ENCODE results near the gene AS3MT.
"Not testable (repeated sequence)": the region's sequence is repeated elsewhere in the genome, so short reads cannot be mapped to it uniquely, and the experiment has no call there.

The AS3MT gene

GRCh38 chr10:102853237-102853636 is 16.0 kb upstream of the AS3MT start:
- not testable (repeated sequence) for FAIRE-seq; DNase-seq (ENCODE audit: insufficient read length, low spot score)

GRCh38 chr10:102855731-102856436 is 13.4 kb upstream of the AS3MT start:
- not testable (repeated sequence) for FAIRE-seq; DNase-seq (ENCODE audit: insufficient read length, low spot score)

GRCh38 chr10:102856758-102857424 is 12.4 kb upstream of the AS3MT start:
- FAIRE-seq = no peak
- no peak for DNase-seq (ENCODE audit: insufficient read length, low spot score)

- DNase-seq (ENCODE audit: insufficient read length, low spot score) (no peak), FAIRE-seq (no peak)
Measured at GRCh38 chr10:102859911-102860310, 9.4 kb upstream of the AS3MT start.

- no peak for FAIRE-seq
- DNase-seq (ENCODE audit: insufficient read length, low spot score) = no peak
Measured at GRCh38 chr10:102863660-102864059, 5.6 kb upstream of the AS3MT start.

- DNase-seq (ENCODE audit: insufficient read length, low spot score) = no peak
- no peak for FAIRE-seq
Measured at GRCh38 chr10:102865620-102866019, 3.6 kb upstream of the AS3MT start.

GRCh38 chr10:102868911-102869257 is 386 bp upstream of the AS3MT start:
- DNase-seq (ENCODE audit: insufficient read length, low spot score) = no peak

GRCh38 chr10:102870221-102870620 is 951 bp downstream of the AS3MT start:
- DNase-seq (ENCODE audit: insufficient read length, low spot score) = no peak

More at GRCh38 chr10:102868911-102869257, 386 bp upstream of the AS3MT start:
- no peak for FAIRE-seq

GRCh38 chr10:102872163-102872562 is 2.9 kb downstream of the AS3MT start:
- no peak for FAIRE-seq
- no peak for DNase-seq (ENCODE audit: insufficient read length, low spot score)

More at GRCh38 chr10:102870221-102870620, 951 bp downstream of the AS3MT start:
- no peak for FAIRE-seq

- DNase-seq (ENCODE audit: insufficient read length, low spot score) = no peak
- no peak for FAIRE-seq
Measured at GRCh38 chr10:102876747-102877153, 7.5 kb downstream of the AS3MT start.

GRCh38 chr10:102878629-102879028 is 9.4 kb downstream of the AS3MT start:
- FAIRE-seq (no peak), DNase-seq (ENCODE audit: insufficient read length, low spot score) (no peak)

GRCh38 chr10:102880256-102880655 is 11.0 kb downstream of the AS3MT start:
- DNase-seq (ENCODE audit: insufficient read length, low spot score) (no peak), FAIRE-seq (peak; percentile 11)

GRCh38 chr10:102888048-102888447 is 18.8 kb downstream of the AS3MT start:
- no peak for FAIRE-seq
- DNase-seq (ENCODE audit: insufficient read length, low spot score) = no peak

- DNase-seq (ENCODE audit: insufficient read length, low spot score) = no peak
- no peak for FAIRE-seq
Measured at GRCh38 chr10:102894466-102895213, 25.4 kb downstream of the AS3MT start.

GRCh38 chr10:102900006-102900405 is 30.7 kb downstream of the AS3MT start:
- FAIRE-seq = no peak
- no peak for DNase-seq (ENCODE audit: insufficient read length, low spot score)

GRCh38 chr10:102904346-102904745 is 35.1 kb downstream of the AS3MT start:
- no peak for FAIRE-seq

GRCh38 chr10:102906507-102906906 is 37.2 kb downstream of the AS3MT start:
- no peak for DNase-seq (ENCODE audit: insufficient read length, low spot score)
- FAIRE-seq = no peak

More at GRCh38 chr10:102904346-102904745, 35.1 kb downstream of the AS3MT start:
- no peak for DNase-seq (ENCODE audit: insufficient read length, low spot score)

- FAIRE-seq (no peak), DNase-seq (ENCODE audit: insufficient read length, low spot score) (no peak)
Measured at GRCh38 chr10:102914781-102915180, 45.5 kb downstream of the AS3MT start.

- FAIRE-seq = no peak
- DNase-seq (ENCODE audit: insufficient read length, low spot score) = no peak
Measured at GRCh38 chr10:102916173-102916572, 46.9 kb downstream of the AS3MT start.

- FAIRE-seq = peak; percentile 63
- DNase-seq (ENCODE audit: insufficient read length, low spot score) = peak; percentile 63
Measured at GRCh38 chr10:102917314-102917961, 48.2 kb downstream of the AS3MT start.

Measured in GM19239 (cell line).